CD14-positive monocyte (primary cell): ENCODE results near the gene PRAMEF8. TPM values are rescaled to one million over a fixed set of nuclear protein-coding genes. Genes with fewer than 3 reads are reported as not detected.
A peak's percentile ranks its signal among the peaks of the same experiment; 100 is the strongest.
"Not testable (repeated sequence)": the region's sequence is repeated elsewhere in the genome, so short reads cannot be mapped to it uniquely, and the experiment has no call there.

Source experiments
- DNase-seq, 3 donors: peaks; one replicate each; pipeline ENCODE4 v3.0.0-alpha.2; 2011 to 2022
- H2AFZ ChIP-seq: 2 replicates; pipeline ENCODE4 v1.6.0; 2012; ENCODE audit warnings: mild to moderate bottlenecking, low read depth, low read length, inconsistent platforms; ENCODE audit not compliant: insufficient read depth, poor library complexity, severe bottlenecking
- H3K27ac ChIP-seq, 2 donors: 1 replicate in 1 of 2; 2 replicates in 1 of 2; pipeline ENCODE4 v1.5.1; 2012 to 2013; ENCODE audit warnings: low read length in 2 of 2, control low read depth in 1 of 2, inconsistent platforms in 1 of 2, low read depth in 1 of 2, mild to moderate bottlenecking in 1 of 2
- H3K27me3 ChIP-seq, 2 donors: one replicate each; pipeline versions ENCODE4 v1.6.0 to v1.6.1; 2011 to 2013; ENCODE audit warnings: low read length in 2 of 2; ENCODE audit not compliant: control insufficient read depth in 2 of 2, insufficient read depth in 2 of 2
- H3K36me3 ChIP-seq, 2 donors: replicated peaks in 1 of 2; 1 replicate in 1 of 2; 2 replicates in 1 of 2; pipeline versions ENCODE4 v1.5.1 to v1.6.1; 2012 to 2013; ENCODE audit warnings: low read length in 2 of 2, control low read depth in 1 of 2, inconsistent platforms in 1 of 2, mild to moderate bottlenecking in 1 of 2; ENCODE audit not compliant: insufficient read depth in 2 of 2, control insufficient read depth in 1 of 2
- H3K4me1 ChIP-seq, 2 donors: 1 replicate in 1 of 2; 2 replicates in 1 of 2; pipeline versions ENCODE4 v1.5.1 to v1.6.1; 2012 to 2013; ENCODE audit warnings: low read length in 2 of 2, control low read depth in 1 of 2, inconsistent platforms in 1 of 2, mild to moderate bottlenecking in 1 of 2, moderate library complexity in 1 of 2; ENCODE audit not compliant: insufficient read depth in 2 of 2, control insufficient read depth in 1 of 2
- H3K4me2 ChIP-seq: replicated peaks from 2 replicates; pipeline ENCODE3; 2012; ENCODE audit warnings: low read length, moderate library complexity, mild to moderate bottlenecking; ENCODE audit not compliant: poor library complexity, severe bottlenecking; ENCODE audit errors: extremely low read depth
- H3K4me3 ChIP-seq, 3 experiments: fragments of 200-600 bp in 1 of 3; sonication (generic) in 1 of 3; replicated peaks in 1 of 3; 1 replicate in 2 of 3; 2 replicates in 1 of 3; pipeline ENCODE4 v1.5.1; 2011 to 2013; ENCODE audit warnings: low read length in 3 of 3, mild to moderate bottlenecking in 3 of 3, control low read depth in 2 of 3, low read depth in 2 of 3, inconsistent platforms in 1 of 3, moderate library complexity in 1 of 3
- H3K79me2 ChIP-seq: 2 replicates; pipeline ENCODE4 v1.6.0; 2012; ENCODE audit warnings: mild to moderate bottlenecking, control low read depth, inconsistent platforms, low read length, moderate library complexity; ENCODE audit not compliant: insufficient read depth
- H3K9ac ChIP-seq: 2 replicates; pipeline ENCODE4 v1.6.0; 2017; ENCODE audit warnings: low read length, mild to moderate bottlenecking; ENCODE audit not compliant: insufficient read depth, poor library complexity, severe bottlenecking
- H3K9me3 ChIP-seq, 2 donors: replicated peaks in 1 of 2; 1 replicate in 1 of 2; 2 replicates in 1 of 2; pipeline versions ENCODE4 v1.5.1 to v1.6.1; 2012 to 2013; ENCODE audit warnings: low read length in 2 of 2, control low read depth in 1 of 2; ENCODE audit not compliant: control insufficient read depth in 1 of 2, insufficient read depth in 1 of 2
- H4K20me1 ChIP-seq: 2 replicates; pipeline ENCODE4 v1.6.0; 2012; ENCODE audit warnings: mild to moderate bottlenecking, low read length, control low read depth, moderate library complexity; ENCODE audit not compliant: insufficient read depth
- H3K27ac Mint-ChIP-seq, 7 donors: one replicate each; pipeline ENCODE4 v1.8.0; 2020; ENCODE audit warnings: mild to moderate bottlenecking in 7 of 7, mixed read lengths in 7 of 7, moderate library complexity in 6 of 7, inconsistent platforms in 2 of 7
- H3K27me3 Mint-ChIP-seq, 3 donors: one replicate each; pipeline ENCODE4 v1.8.0; 2021 to 2022; ENCODE audit warnings: low read depth in 3 of 3, mild to moderate bottlenecking in 3 of 3, mixed read lengths in 3 of 3, moderate library complexity in 3 of 3, inconsistent platforms in 1 of 3
- H3K36me3 Mint-ChIP-seq, 2 donors: one replicate each; pipeline ENCODE4 v1.8.0; 2020; ENCODE audit warnings: mixed read lengths in 2 of 2, inconsistent platforms in 1 of 2, mild to moderate bottlenecking in 1 of 2
- H3K4me1 Mint-ChIP-seq: one replicate; pipeline ENCODE4 v1.8.0; 2020; ENCODE audit warnings: mild to moderate bottlenecking, mixed read lengths
- H3K4me3 Mint-ChIP-seq, 2 donors: one replicate each; pipeline ENCODE4 v1.8.0; 2020; ENCODE audit warnings: mild to moderate bottlenecking in 2 of 2, mixed read lengths in 2 of 2, moderate library complexity in 1 of 2
- H3K9me3 Mint-ChIP-seq, 7 donors: one replicate each; pipeline ENCODE4 v1.8.0; 2020 to 2022; ENCODE audit warnings: mixed read lengths in 7 of 7, mild to moderate bottlenecking in 6 of 7, moderate library complexity in 6 of 7, inconsistent platforms in 2 of 7
- WGBS: methylation state at CpG from one replicate; pipeline ENCODE4 v1.1.5; 2013; ENCODE audit warnings: missing lambda C conversion rate; ENCODE audit not compliant: insufficient coverage; 5-methylcytosine and 5-hydroxymethylcytosine counted together
- intact Hi-C, 2 donors: fragments of 100-400 bp; cut with micrococcal nuclease; formaldehyde crosslinking; loops; one replicate each; pipeline versions ENCODE4 v1.15.0 to v1.15.1; 2023
- polyA plus RNA-seq, 3 donors: library from polyadenylated mRNA; depleted of rRNA in 1 of 3; unstranded in 2 of 3; stranded (reverse) in 1 of 3; fragments of 300-500 nt in 2 of 3; fragments of >200 nt in 1 of 3; fragmentation: Illumina TruSeq in 2 of 3; gene quantifications; 1 replicate in 2 of 3; 2 replicates in 1 of 3; pipeline ENCODE4 v1.2.3, GENCODE V29; 2012 to 2021

The PRAMEF8 gene
- polyA plus RNA-seq, 3 donors = not detected

DNA sequence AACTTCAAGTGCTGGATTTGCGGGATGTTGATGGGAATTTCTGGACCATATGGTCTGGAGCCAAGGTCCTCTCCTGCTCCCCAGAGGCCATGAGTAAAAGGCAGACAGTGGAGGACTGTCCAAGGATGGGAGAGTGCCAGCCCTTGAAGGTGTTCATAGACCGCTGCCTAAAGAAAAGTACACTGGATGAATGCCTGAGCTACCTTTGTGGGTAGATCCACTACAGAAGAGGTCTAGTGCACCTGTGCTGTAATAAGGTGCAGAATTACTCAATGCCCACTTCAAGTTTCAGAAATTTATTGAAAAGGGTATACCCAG lies 38.4 kb downstream of the PRAMEF8 start:
- H3K27ac Mint-ChIP-seq, H3K36me3 ChIP-seq, H3K27me3 ChIP-seq, H3K36me3 Mint-ChIP-seq, H3K9ac ChIP-seq, H3K4me3 Mint-ChIP-seq, H3K9me3 ChIP-seq, H3K4me1 ChIP-seq, H2AFZ ChIP-seq, H3K4me2 ChIP-seq, intact Hi-C loops, H3K4me3 ChIP-seq, H3K27ac ChIP-seq, H4K20me1 ChIP-seq, H3K79me2 ChIP-seq, H3K9me3 Mint-ChIP-seq, DNase-seq, H3K4me1 Mint-ChIP-seq: not testable (repeated sequence)
- peaks cover 6 to 13% (median 7%) of the 10 kb centered on the region in 3 donors for H3K27me3 Mint-ChIP-seq
- WGBS = 89% methylated on average over 2 of the region's 2 CpGs

DNA sequence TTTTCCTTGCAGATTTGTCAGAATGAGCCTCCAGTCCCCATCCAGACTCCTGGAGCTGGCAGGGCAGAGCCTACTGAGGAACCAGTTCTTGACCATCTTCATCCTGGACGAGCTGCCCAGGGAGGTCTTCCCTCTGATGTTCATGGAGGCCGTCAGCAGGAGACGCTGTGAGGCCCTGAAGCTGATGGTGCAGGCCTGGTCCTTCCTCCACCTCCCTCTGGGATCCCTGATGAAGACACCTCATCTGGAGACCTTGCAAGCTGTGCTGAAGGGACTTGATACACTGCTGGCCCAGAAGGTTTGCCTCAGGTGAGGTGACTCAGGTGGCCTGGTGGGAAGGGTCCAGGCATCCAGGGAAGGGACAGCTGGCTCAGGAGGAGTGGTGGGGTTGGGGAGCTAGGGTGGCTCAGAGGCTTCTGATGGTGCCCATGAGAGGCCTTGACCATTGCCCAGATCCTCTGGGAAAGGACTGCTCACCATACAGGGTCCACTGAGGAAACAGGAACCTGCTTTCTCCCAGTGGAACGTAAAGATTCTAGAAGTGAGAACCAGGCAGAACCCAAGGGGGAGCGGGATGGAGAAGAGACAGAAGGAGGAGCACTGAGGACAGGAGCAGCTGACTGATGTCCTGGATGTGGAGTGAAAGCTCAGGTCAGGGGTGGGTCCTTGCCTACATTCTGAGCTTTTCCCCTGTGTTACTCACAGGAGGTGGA lies 38.9 kb downstream of the PRAMEF8 start:
- 85% methylated on average over 5 of the region's 5 CpGs for WGBS
- H3K27me3 Mint-ChIP-seq = peaks cover 6 to 13% (median 7%) of the 10 kb centered on the region in 3 donors
- H2AFZ ChIP-seq, H3K9ac ChIP-seq, H3K9me3 ChIP-seq, H3K4me3 ChIP-seq, H3K4me2 ChIP-seq, H3K4me1 ChIP-seq, DNase-seq, intact Hi-C loops, H3K27ac Mint-ChIP-seq, H3K4me3 Mint-ChIP-seq, H3K4me1 Mint-ChIP-seq, H4K20me1 ChIP-seq, H3K9me3 Mint-ChIP-seq, H3K79me2 ChIP-seq, H3K27me3 ChIP-seq, H3K36me3 ChIP-seq, H3K36me3 Mint-ChIP-seq, H3K27ac ChIP-seq: not testable (repeated sequence)

DNA sequence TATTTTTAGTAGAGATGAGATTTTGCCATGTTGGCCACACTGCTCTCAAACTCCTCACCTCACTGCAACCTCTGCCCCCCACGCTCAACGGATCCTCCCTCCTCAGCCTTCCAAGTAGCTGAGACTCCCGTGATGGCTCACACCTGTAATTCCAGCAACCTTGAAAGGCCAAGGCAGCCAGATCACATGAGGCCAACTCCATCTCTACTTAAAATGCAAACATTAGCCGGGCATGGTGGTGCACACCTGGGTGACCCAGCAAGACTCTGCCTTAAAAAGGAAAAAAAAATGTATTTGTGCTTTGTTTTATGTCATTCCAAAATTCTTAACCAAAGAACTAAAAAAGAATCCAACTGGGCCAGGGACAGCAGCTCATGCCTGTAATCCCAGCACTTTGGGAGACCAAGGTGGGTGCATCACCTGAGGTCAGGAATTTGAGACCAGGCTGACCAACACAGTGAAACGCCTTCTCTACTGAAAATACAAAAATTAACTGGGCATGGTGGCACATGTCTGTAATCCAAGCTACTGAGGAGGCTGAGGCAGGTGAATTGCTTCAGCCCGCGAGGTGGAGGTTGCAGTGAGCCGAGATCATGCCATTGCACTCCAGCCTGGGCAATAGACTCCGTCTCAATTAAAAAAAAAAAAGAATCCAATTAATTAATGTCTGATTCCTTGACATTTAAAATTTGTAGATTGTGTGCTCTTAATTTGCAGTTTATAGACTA lies 41.2 kb downstream of the PRAMEF8 start:
- H3K4me1 ChIP-seq, DNase-seq, H3K27me3 ChIP-seq, H3K4me3 ChIP-seq, H3K27ac Mint-ChIP-seq, H3K79me2 ChIP-seq, H3K9me3 Mint-ChIP-seq, H3K27ac ChIP-seq, H3K4me2 ChIP-seq, H3K36me3 ChIP-seq, H3K4me1 Mint-ChIP-seq, H3K9me3 ChIP-seq, intact Hi-C loops, H3K9ac ChIP-seq, H3K36me3 Mint-ChIP-seq, H4K20me1 ChIP-seq, H2AFZ ChIP-seq: not testable (repeated sequence)
- peaks cover 7 to 16% (median 8%) of the 10 kb centered on the region in 3 donors for H3K27me3 Mint-ChIP-seq
- 96% methylated on average over 7 of the region's 9 CpGs for WGBS
- peak overlapping the region in 1 of 2 donors; percentile 19 for H3K4me3 Mint-ChIP-seq

DNA sequence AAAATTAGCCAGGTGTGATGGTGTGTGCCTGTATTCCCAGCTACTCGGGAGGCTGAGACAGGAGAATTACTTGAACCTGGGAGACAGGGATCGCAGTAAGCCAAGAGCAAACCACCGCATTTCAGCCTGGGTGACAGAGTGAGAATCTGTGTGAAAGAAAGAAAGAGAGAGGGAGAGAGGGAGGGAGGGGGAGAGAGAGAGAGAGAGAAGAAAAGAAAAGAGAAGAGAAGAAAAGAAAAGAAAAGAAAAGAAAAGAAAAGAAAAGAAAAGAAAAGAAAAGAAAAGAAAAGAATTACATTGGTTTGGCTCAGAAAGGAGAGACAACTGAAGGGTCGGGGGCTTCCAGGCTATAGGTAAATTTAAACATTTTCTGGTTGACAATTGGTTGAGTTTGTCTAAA lies 45.3 kb downstream of the PRAMEF8 start:
- H3K4me2 ChIP-seq, H3K36me3 ChIP-seq, DNase-seq, H3K27ac ChIP-seq, H3K27ac Mint-ChIP-seq, H3K4me3 ChIP-seq, H3K9ac ChIP-seq, H3K9me3 Mint-ChIP-seq, H3K4me1 Mint-ChIP-seq, H2AFZ ChIP-seq, H3K4me1 ChIP-seq, H3K9me3 ChIP-seq, H3K27me3 ChIP-seq, H3K4me3 Mint-ChIP-seq, H3K36me3 Mint-ChIP-seq, H4K20me1 ChIP-seq, H3K79me2 ChIP-seq: not testable (repeated sequence)
- intact Hi-C loops = loop anchor here in 1 of 2 donors (10.0 kb wide), 1 partner anchor 145 kb away; the partner anchor contains the start of gene PRAMEF17
- 86% methylated on average over 2 of the region's 4 CpGs for WGBS
- H3K27me3 Mint-ChIP-seq = peaks cover 7 to 22% (median 10%) of the 10 kb centered on the region in 3 donors
